ENCODE results near the gene GALNT7. TPM values are rescaled to one million over a fixed set of nuclear protein-coding genes. Genes with fewer than 3 reads are reported as not detected.

GALNT7 gene
- polyA plus RNA-seq, 1 of the 3 experiments (the other 2 are of a cell fraction) = 14.8 TPM

- no peak for TF ChIP-seq PBX3 (IDR thresholded peaks at IDR 0.05)
- TF ChIP-seq SIN3A (IDR thresholded peaks at IDR 0.05; ENCODE audit: borderline replicate concordance, low read depth, low read length) = no peak
- no peak for TF ChIP-seq EZH2phosphoT487 (IDR thresholded peaks at IDR 0.05; ENCODE audit: borderline replicate concordance, low read depth)
- TF ChIP-seq USF1 (IDR thresholded peaks at IDR 0.05; ENCODE audit: borderline replicate concordance, low read depth) = no peak
- TF ChIP-seq NRF1 (IDR thresholded peaks at IDR 0.05; ENCODE audit: low read depth, low read length) = no peak
Measured at GRCh38 chr4:173272314-173272713, 103.7 kb downstream of the GALNT7 start (continued).

DNA sequence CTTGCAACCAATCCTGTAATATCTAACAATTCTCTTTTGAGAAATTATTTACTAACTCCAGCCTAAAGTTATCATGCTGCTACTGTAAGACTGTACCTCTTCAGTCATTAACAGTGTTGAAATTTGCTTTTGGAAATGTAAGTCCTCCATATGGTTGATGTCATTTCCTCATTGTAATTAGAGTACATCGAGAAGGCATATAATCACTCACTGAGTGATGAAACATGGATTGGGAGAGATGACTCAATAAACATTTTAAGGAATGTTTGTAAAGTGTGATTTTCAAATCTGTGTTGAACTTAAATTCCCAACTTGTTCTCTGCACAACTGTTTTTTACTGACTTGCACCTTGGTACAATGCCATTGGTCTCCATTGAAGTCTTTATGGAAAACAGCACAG lies 104.4 kb downstream of the GALNT7 start:
- Histone ChIP-seq H3K9me2 (no peaks in the 10 kb centered on the region), H3K79me2 (ENCODE audit: insufficient read depth) (no peaks in the 10 kb centered on the region), H2AFZ (ENCODE audit: low read depth) (no peak overlapping the region), H3K27me3 (ENCODE audit: insufficient read depth) (no peaks in the 10 kb centered on the region), H3F3A (replicated peaks; ENCODE audit: insufficient read depth) (no peaks in the 10 kb centered on the region), H3K4me1 (ENCODE audit: control insufficient read depth in 1 of 2, insufficient read depth in 2 of 2, low read depth in 1 of 2, low read length in 1 of 2) (peaks cover 10 to 12% of the 10 kb centered on the region in 2 experiments; a peak in 3 of 4 replicates), H3K36me3 (replicated peaks in 1 of 2; ENCODE audit: control insufficient read depth in 1 of 2, insufficient read depth in 2 of 2, low read length in 1 of 2) (peaks cover 0 to 6% of the 10 kb centered on the region in 2 experiments), H3K9ac (no peak overlapping the region), H3K27ac (ENCODE audit: low read depth in 2 of 2, low read length in 1 of 2) (no peak overlapping the region), H3K4me3 (ENCODE audit: low read depth in 2 of 2, low read length in 1 of 2) (no peak overlapping the region), H3K4me2 (no peak overlapping the region), H3K9me3 (no peaks in the 10 kb centered on the region), H4K20me1 (ENCODE audit: insufficient read depth) (no peaks in the 10 kb centered on the region)
- 78% methylated on average over 1 of the region's 1 CpG for WGBS (ENCODE audit: low lambda C conversion rate)
- ChIA-PET CTCF (interaction anchor here (1.0 kb wide), 1 partner anchor 259 kb away, joined by 4 read pairs; no protein-coding TSS in a partner anchor), POLR2A (no interaction called here)
- TF ChIP-seq EP300 (IDR thresholded peaks at IDR 0.05; ENCODE audit: borderline replicate concordance in 1 of 2, low read depth in 1 of 2, low read length in 1 of 2) (no peak), MAX (IDR thresholded peaks at IDR 0.05; ENCODE audit: low read depth) (no peak), FOXM1 (IDR thresholded peaks at IDR 0.05; ENCODE audit: low read depth) (no peak), TEAD4 (IDR thresholded peaks at IDR 0.05; ENCODE audit: borderline replicate concordance, insufficient read depth) (no peak), YY1 (IDR thresholded peaks at IDR 0.05; ENCODE audit: low read depth) (no peak), EZH2phosphoT487 (IDR thresholded peaks at IDR 0.05; ENCODE audit: borderline replicate concordance, low read depth) (no peak)
- TF ChIP-seq, protein P1, sequence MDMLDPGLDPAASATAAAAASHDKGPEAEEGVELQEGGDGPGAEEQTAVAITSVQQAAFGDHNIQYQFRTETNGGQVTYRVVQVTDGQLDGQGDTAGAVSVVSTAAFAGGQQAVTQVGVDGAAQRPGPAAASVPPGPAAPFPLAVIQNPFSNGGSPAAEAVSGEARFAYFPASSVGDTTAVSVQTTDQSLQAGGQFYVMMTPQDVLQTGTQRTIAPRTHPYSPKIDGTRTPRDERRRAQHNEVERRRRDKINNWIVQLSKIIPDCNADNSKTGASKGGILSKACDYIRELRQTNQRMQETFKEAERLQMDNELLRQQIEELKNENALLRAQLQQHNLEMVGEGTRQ (IDR thresholded peaks at IDR 0.05; ENCODE audit: borderline replicate concordance, low read depth, low read length) = no peak
- DNase-seq = no peak

GRCh38 chr4:173273941-173274340 lies 105.3 kb downstream of the GALNT7 start:
- H3K9me2 ChIP-seq = no peaks in the 10 kb centered on the region
- peaks cover 0 to 6% of the 10 kb centered on the region in 2 experiments for H3K36me3 ChIP-seq (replicated peaks in 1 of 2; ENCODE audit: control insufficient read depth in 1 of 2, insufficient read depth in 2 of 2, low read length in 1 of 2)
- H3K9me3 ChIP-seq = no peaks in the 10 kb centered on the region
- POLR2A ChIA-PET = no interaction called here
- H3K79me2 ChIP-seq (ENCODE audit: insufficient read depth) = no peaks in the 10 kb centered on the region
- CTCF ChIA-PET = interaction anchor here (0.6 to 2.4 kb wide), 5 partner anchors 26 to 260 kb away, joined by 3 to 17 read pairs (median 4); no protein-coding TSS in a partner anchor
- no peak overlapping the region for H2AFZ ChIP-seq (ENCODE audit: low read depth)
- H3F3A ChIP-seq (replicated peaks; ENCODE audit: insufficient read depth) = no peaks in the 10 kb centered on the region
- TF ChIP-seq TEAD4 (IDR thresholded peaks at IDR 0.05; ENCODE audit: borderline replicate concordance, insufficient read depth) = no peak
- TF ChIP-seq SIN3A (IDR thresholded peaks at IDR 0.05; ENCODE audit: borderline replicate concordance, low read depth, low read length) = no peak
- H3K27me3 ChIP-seq (ENCODE audit: insufficient read depth) = no peaks in the 10 kb centered on the region
- H3K4me3 ChIP-seq (ENCODE audit: low read depth in 2 of 2, low read length in 1 of 2) = no peak overlapping the region
- no peak overlapping the region for H3K4me2 ChIP-seq
- peaks cover 10 to 11% of the 10 kb centered on the region in 2 experiments; a peak in 3 of 4 replicates for H3K4me1 ChIP-seq (ENCODE audit: control insufficient read depth in 1 of 2, insufficient read depth in 2 of 2, low read depth in 1 of 2, low read length in 1 of 2)
- no peaks in the 10 kb centered on the region for H4K20me1 ChIP-seq (ENCODE audit: insufficient read depth)
- no peak for DNase-seq
- H3K9ac ChIP-seq = no peak overlapping the region
- H3K27ac ChIP-seq (ENCODE audit: low read depth in 2 of 2, low read length in 1 of 2) = no peak overlapping the region
